ENCODE results near the gene TBXAS1. TPM values are rescaled to one million over a fixed set of nuclear protein-coding genes. Genes with fewer than 3 reads are reported as not detected.
A peak's percentile ranks its signal among the peaks of the same experiment; 100 is the strongest.

The TBXAS1 gene
- polyA plus RNA-seq, 2 of the 4 experiments (the other 2 are of a cell fraction) = 8.8 to 11.6 TPM

DNA sequence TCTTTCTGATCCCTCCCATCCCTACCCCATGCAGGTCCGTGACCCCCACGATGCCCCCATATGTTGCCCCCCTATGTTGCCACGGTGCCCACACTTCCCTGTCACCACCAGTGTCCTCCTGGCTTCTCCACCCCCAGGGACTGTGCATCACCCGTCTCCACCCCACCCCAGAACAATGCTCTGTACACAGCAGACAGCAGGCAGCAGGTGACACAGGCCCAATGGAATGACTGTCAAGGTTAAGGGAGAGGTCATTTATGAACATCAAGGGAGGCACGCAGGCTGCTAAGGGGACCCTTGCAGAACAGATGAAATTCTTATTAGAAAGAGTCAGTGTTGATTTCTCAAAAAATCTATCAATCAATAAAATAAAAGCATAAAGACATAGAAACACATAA is 162.2 kb downstream of the TBXAS1 start:
- 34% methylated on average over 4 of the region's 5 CpGs for WGBS (ENCODE audit: missing lambda C conversion rate)
- FAIRE-seq (no peak), ATAC-seq (peak; percentile 36 to 59; a peak in 3 of 6 replicates), DNase-seq (ENCODE audit: low read depth in 1 of 2, low spot score in 1 of 2) (peak in 1 of 2 experiments; percentile 28)
- H3K4me3 ChIP-seq = no peak overlapping the region
- CTCF ChIA-PET = interaction anchor here (1.3 to 3.7 kb wide), 3 partner anchors 13 to 389 kb away, joined by 4 to 32 read pairs (median 10); no protein-coding TSS in a partner anchor
- H3K4me2 ChIP-seq = peak overlapping the region; percentile 32; the same call in 2 of the 3 replicates
- POLR2A ChIA-PET = no interaction called here
- no peak for TF ChIP-seq EP300 (IDR thresholded peaks at IDR 0.05)
- TF ChIP-seq ZC3H11A (IDR thresholded peaks at IDR 0.05) = no peak
- no peak for TF ChIP-seq JUNB (IDR thresholded peaks at IDR 0.05)
- no peak for TF ChIP-seq CHD2 (IDR thresholded peaks at IDR 0.05; ENCODE audit: low read length, partially characterized antibody)
- TF ChIP-seq, protein P1, sequence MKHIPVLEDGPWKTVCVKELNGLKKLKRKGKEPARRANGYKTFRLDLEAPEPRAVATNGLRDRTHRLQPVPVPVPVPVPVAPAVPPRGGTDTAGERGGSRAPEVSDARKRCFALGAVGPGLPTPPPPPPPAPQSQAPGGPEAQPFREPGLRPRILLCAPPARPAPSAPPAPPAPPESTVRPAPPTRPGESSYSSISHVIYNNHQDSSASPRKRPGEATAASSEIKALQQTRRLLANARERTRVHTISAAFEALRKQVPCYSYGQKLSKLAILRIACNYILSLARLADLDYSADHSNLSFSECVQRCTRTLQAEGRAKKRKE (CRISPR knock-in tag; IDR thresholded peaks at IDR 0.05; ENCODE audit: low read depth) = no peak
- no peak for TF ChIP-seq RARB (CRISPR knock-in tag; IDR thresholded peaks at IDR 0.05)
- no peak for TF ChIP-seq HEYL (CRISPR knock-in tag; IDR thresholded peaks at IDR 0.05)
- TF ChIP-seq FOXS1 (CRISPR knock-in tag; IDR thresholded peaks at IDR 0.05) = no peak
- TF ChIP-seq CEBPB (IDR thresholded peaks at IDR 0.05) = no peak
- TF ChIP-seq HOXA7 (CRISPR knock-in tag; IDR thresholded peaks at IDR 0.05) = no peak
- TF ChIP-seq MAFK (IDR thresholded peaks at IDR 0.05; ENCODE audit: partially characterized antibody) = no peak
- TF ChIP-seq CBX2 (IDR thresholded peaks at IDR 0.05; ENCODE audit: borderline replicate concordance, low read depth) = no peak
- TF ChIP-seq FOSB (CRISPR knock-in tag; IDR thresholded peaks at IDR 0.05) = no peak
- TF ChIP-seq, protein P2, sequence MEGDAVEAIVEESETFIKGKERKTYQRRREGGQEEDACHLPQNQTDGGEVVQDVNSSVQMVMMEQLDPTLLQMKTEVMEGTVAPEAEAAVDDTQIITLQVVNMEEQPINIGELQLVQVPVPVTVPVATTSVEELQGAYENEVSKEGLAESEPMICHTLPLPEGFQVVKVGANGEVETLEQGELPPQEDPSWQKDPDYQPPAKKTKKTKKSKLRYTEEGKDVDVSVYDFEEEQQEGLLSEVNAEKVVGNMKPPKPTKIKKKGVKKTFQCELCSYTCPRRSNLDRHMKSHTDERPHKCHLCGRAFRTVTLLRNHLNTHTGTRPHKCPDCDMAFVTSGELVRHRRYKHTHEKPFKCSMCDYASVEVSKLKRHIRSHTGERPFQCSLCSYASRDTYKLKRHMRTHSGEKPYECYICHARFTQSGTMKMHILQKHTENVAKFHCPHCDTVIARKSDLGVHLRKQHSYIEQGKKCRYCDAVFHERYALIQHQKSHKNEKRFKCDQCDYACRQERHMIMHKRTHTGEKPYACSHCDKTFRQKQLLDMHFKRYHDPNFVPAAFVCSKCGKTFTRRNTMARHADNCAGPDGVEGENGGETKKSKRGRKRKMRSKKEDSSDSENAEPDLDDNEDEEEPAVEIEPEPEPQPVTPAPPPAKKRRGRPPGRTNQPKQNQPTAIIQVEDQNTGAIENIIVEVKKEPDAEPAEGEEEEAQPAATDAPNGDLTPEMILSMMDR (IDR thresholded peaks at IDR 0.05) = no peak
- no peak for TF ChIP-seq HDAC2 (IDR thresholded peaks at IDR 0.05)
- no peak for TF ChIP-seq RCOR1 (IDR thresholded peaks at IDR 0.05; ENCODE audit: low read depth, low read length)
- no peak overlapping the region for H3K27ac ChIP-seq
- peaks cover 17% of the 10 kb centered on the region for H3K4me1 ChIP-seq
- no peaks in the 10 kb centered on the region for H3K9me3 ChIP-seq

DNA sequence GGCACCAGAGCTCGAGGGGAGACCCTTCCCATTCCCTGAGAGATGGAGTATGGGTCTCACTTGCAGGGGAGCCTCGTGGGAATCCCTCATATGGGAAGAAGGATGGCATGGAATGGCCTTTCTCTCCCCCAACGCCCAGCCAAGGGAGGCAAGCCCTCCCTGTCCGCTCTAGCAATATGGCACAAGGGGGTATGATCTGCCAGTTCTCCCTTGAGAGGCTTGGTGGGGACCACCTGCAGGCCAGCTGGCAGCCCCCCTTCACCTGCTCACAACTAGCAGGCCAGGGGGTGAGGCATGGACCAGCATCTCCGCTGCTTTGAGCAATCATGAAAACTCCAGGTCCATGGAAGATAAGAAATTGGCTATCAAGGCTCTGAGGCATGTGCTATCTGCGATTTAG is 162.8 kb downstream of the TBXAS1 start:
- POLR2A ChIA-PET = no interaction called here
- CTCF ChIA-PET = interaction anchor here (0.6 to 3.7 kb wide), 5 partner anchors 12 to 462 kb away, joined by 4 to 32 read pairs (median 15); no protein-coding TSS in a partner anchor

DNA sequence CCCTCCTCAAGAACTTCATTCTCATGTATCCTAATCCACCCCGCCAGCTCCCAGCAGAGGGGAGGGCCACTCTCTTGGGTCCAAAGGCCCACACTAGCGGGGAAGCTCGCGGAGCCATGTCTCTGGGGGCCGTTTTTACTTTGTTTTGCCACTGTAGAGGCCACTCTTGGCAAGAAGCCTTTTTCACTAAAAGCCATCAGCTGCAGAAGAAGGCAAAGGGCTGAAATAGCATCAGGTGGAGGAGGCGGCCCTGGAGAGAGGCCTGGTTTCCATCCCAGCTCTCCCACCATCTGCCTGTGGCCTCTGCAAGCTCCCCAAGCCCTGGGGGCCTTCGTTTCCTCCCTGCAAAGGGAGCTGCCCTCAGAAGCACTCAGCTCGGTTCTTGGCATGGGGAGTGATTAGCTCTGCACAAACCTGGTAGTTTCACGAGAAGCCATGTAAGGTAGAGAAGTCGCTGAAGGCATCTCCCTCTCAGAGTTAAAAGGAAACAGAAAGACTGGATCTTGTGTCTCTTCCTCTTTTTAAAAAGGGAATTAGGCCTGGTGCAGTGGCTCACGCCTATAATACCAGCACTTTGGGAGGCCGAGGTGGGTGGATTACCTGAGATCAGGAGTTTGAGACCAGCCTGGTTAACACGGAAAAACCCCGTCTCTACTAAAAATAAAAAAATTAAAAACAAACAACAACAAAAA is 163.4 kb downstream of the TBXAS1 start:
- 87% methylated on average over 14 of the region's 14 CpGs for WGBS (ENCODE audit: missing lambda C conversion rate)
- FAIRE-seq (no peak), DNase-seq (ENCODE audit: low read depth in 1 of 2, low spot score in 1 of 2) (no peak), ATAC-seq (no peak)
- ChIA-PET CTCF (interaction anchor here (0.6 to 3.7 kb wide), 6 partner anchors 12 to 462 kb away, joined by 3 to 32 read pairs (median 10); no protein-coding TSS in a partner anchor), POLR2A (no interaction called here)
- Histone ChIP-seq H3K4me1 (peaks cover 17% of the 10 kb centered on the region), H3K27ac (no peak overlapping the region), H3K4me3 (no peak overlapping the region), H3K4me2 (no peak overlapping the region), H3K9me3 (no peaks in the 10 kb centered on the region)
- TF ChIP-seq CHD2 (IDR thresholded peaks at IDR 0.05; ENCODE audit: low read length, partially characterized antibody) (no peak), CEBPB (IDR thresholded peaks at IDR 0.05) (no peak), HOXA7 (CRISPR knock-in tag; IDR thresholded peaks at IDR 0.05) (no peak), ESRRA (IDR thresholded peaks at IDR 0.05; ENCODE audit: borderline replicate concordance, low read length) (no peak), HEYL (CRISPR knock-in tag; IDR thresholded peaks at IDR 0.05) (no peak), GATA3 (IDR thresholded peaks at IDR 0.05; ENCODE audit: borderline replicate concordance) (no peak), POLR2A (IDR thresholded peaks at IDR 0.05; ENCODE audit: low read length) (no peak), ZNF302 (CRISPR knock-in tag; IDR thresholded peaks at IDR 0.05) (no peak), SREBF2 (IDR thresholded peaks at IDR 0.05) (no peak), NFE2L2 (conservative IDR thresholded peaks at IDR 0.05; ENCODE audit: low read length) (no peak)

More for the DNA sequence above, 162.8 kb downstream of the TBXAS1 start:
- ATAC-seq (no peak), DNase-seq (ENCODE audit: low read depth in 1 of 2, low spot score in 1 of 2) (no peak), FAIRE-seq (no peak)
- no peak for TF ChIP-seq JUNB (IDR thresholded peaks at IDR 0.05)
- H3K4me2 ChIP-seq = no peak overlapping the region
- H3K4me1 ChIP-seq = peaks cover 17% of the 10 kb centered on the region
- peak overlapping the region in 1 of 2 experiments; percentile 4; a peak in 1 of 6 replicates for H3K27ac ChIP-seq
- H3K4me3 ChIP-seq = no peak overlapping the region
- WGBS (ENCODE audit: missing lambda C conversion rate) = 59% methylated on average over 5 of the region's 6 CpGs
- no peaks in the 10 kb centered on the region for H3K9me3 ChIP-seq
